Activated CD4-positive, alpha-beta T cell treated with anti-CD3 and anti-CD28 coated beads, Interleukin-2, amount 10 ng/mL, durations not matched to agents 7 days and 5 days (primary cell): ENCODE data around the gene VWA8. TPM values are rescaled to one million over a fixed set of nuclear protein-coding genes. Genes with fewer than 3 reads are reported as not detected.
A peak's percentile ranks its signal among the peaks of the same experiment; 100 is the strongest.

ENCODE experiments used
- CTCF ChIA-PET: fragments of 350-600 bp; sonication (Branson Sonifier 250); formaldehyde crosslinking; loops from one replicate; lab custom pipeline; 2021; ENCODE audit warnings: antibody characterized with exemption; lab: Charles Lee
- POLR2A ChIA-PET: fragments of 350-600 bp; sonication (Branson Sonifier 250); formaldehyde crosslinking; loops from one replicate; lab custom pipeline; 2021; ENCODE audit warnings: antibody characterized with exemption; lab: Charles Lee
- DNase-seq: peaks from one replicate; pipeline ENCODE4 v3.0.0-alpha.2; 2020
- H3K27ac Mint-ChIP-seq: one replicate; pipeline ENCODE4 v1.8.0; 2021; ENCODE audit warnings: mild to moderate bottlenecking, moderate library complexity, mixed read lengths
- H3K27me3 Mint-ChIP-seq: one replicate; pipeline ENCODE4 v1.8.0; 2021; ENCODE audit warnings: mixed read lengths
- H3K36me3 Mint-ChIP-seq: one replicate; pipeline ENCODE4 v1.8.0; 2021; ENCODE audit warnings: low read depth, mixed read lengths
- H3K4me1 Mint-ChIP-seq: one replicate; pipeline ENCODE4 v1.8.0; 2021; ENCODE audit warnings: mixed read lengths
- H3K4me3 Mint-ChIP-seq: one replicate; pipeline ENCODE4 v1.8.0; 2021; ENCODE audit warnings: mild to moderate bottlenecking, moderate library complexity, mixed read lengths
- H3K9me3 Mint-ChIP-seq: one replicate; pipeline ENCODE4 v1.8.0; 2021; ENCODE audit warnings: mixed read lengths
- total RNA-seq, 2 experiments: library from RNA; stranded (reverse); gene quantifications; one replicate each; pipeline ENCODE4 v1.2.3, GENCODE V29; 2021

Gene VWA8
- total RNA-seq, 2 experiments from 2014 or later = 17.8 to 17.9 TPM

GRCh38 chr13:41674246-41674645 is 286.7 kb downstream of the VWA8 start:
- peaks cover 2% of the 10 kb centered on the region for H3K36me3 Mint-ChIP-seq
- ChIA-PET POLR2A (no interaction called here), CTCF (interaction anchor here (1.0 to 1.1 kb wide), 2 partner anchors 168 to 406 kb away, joined by 3 read pairs; no protein-coding TSS in a partner anchor)
- no peaks in the 10 kb centered on the region for H3K4me1 Mint-ChIP-seq
- H3K27me3 Mint-ChIP-seq = no peaks in the 10 kb centered on the region
- H3K4me3 Mint-ChIP-seq = no peak overlapping the region
- no peak overlapping the region for H3K27ac Mint-ChIP-seq
- no peak for DNase-seq
- no peaks in the 10 kb centered on the region for H3K9me3 Mint-ChIP-seq

GRCh38 chr13:41673640-41674039 is 287.3 kb downstream of the VWA8 start:
- H3K4me1 Mint-ChIP-seq = no peaks in the 10 kb centered on the region

GRCh38 chr13:41670873-41671443 is 290.0 kb downstream of the VWA8 start:
- Mint-ChIP-seq H3K36me3 (no peaks in the 10 kb centered on the region), H3K27me3 (no peaks in the 10 kb centered on the region), H3K4me1 (no peaks in the 10 kb centered on the region), H3K4me3 (no peak overlapping the region), H3K27ac (no peak overlapping the region), H3K9me3 (no peaks in the 10 kb centered on the region)
- CTCF ChIA-PET = no interaction called here
- no peak for DNase-seq
- POLR2A ChIA-PET = no interaction called here

More at GRCh38 chr13:41673640-41674039, 287.3 kb downstream of the VWA8 start:
- no peak overlapping the region for H3K4me3 Mint-ChIP-seq
- H3K9me3 Mint-ChIP-seq = no peaks in the 10 kb centered on the region
- no peaks in the 10 kb centered on the region for H3K27me3 Mint-ChIP-seq
- POLR2A ChIA-PET = no interaction called here
- CTCF ChIA-PET = interaction anchor here (0.6 to 1.0 kb wide), 2 partner anchors 169 to 298 kb away, joined by 3 read pairs; no protein-coding TSS in a partner anchor
- H3K27ac Mint-ChIP-seq = no peak overlapping the region
- no peak for DNase-seq
- H3K36me3 Mint-ChIP-seq = peaks cover 2% of the 10 kb centered on the region

GRCh38 chr13:41668130-41668757 is 292.7 kb downstream of the VWA8 start:
- H3K9me3 Mint-ChIP-seq = no peaks in the 10 kb centered on the region
- no peaks in the 10 kb centered on the region for H3K4me1 Mint-ChIP-seq
- no peaks in the 10 kb centered on the region for H3K27me3 Mint-ChIP-seq
- ChIA-PET CTCF (interaction anchor here (1.0 to 2.6 kb wide), 9 partner anchors 9 to 469 kb away, joined by 3 to 10 read pairs (median 5); no protein-coding TSS in a partner anchor), POLR2A (no interaction called here)
- no peaks in the 10 kb centered on the region for H3K36me3 Mint-ChIP-seq
- H3K4me3 Mint-ChIP-seq = no peak overlapping the region
- DNase-seq = peak; percentile 66
- H3K27ac Mint-ChIP-seq = no peak overlapping the region

GRCh38 chr13:41666644-41667043 is 294.3 kb downstream of the VWA8 start:
- no peaks in the 10 kb centered on the region for H3K27me3 Mint-ChIP-seq
- ChIA-PET CTCF (no interaction called here), POLR2A (no interaction called here)
- H3K4me1 Mint-ChIP-seq = no peaks in the 10 kb centered on the region
- no peaks in the 10 kb centered on the region for H3K36me3 Mint-ChIP-seq
- no peak overlapping the region for H3K27ac Mint-ChIP-seq
- H3K9me3 Mint-ChIP-seq = no peaks in the 10 kb centered on the region
- H3K4me3 Mint-ChIP-seq = no peak overlapping the region
- no peak for DNase-seq

DNA sequence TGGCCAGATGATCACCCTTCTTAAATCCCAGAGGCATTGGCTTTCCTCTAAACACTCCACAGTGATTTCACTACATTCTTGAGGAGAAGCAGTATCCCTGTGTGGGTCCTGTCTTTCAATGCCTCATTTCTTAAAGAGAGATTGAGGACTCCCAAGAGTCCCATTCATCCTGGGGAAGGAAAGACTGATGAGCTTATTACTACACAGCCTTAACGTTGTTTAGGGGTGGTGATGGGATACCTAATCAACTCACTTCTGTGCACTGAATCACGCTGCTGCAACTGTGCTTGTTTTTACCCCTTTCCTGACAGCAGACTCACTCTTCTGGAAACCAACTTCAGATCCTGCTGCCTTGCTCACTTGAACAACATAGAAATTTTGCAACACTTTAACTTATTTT is 300.5 kb downstream of the VWA8 start:
- DNase-seq = no peak
- no peaks in the 10 kb centered on the region for H3K9me3 Mint-ChIP-seq
- ChIA-PET POLR2A (no interaction called here), CTCF (interaction anchor here (1.0 to 1.6 kb wide), 3 partner anchors 8 to 17 kb away, joined by 3 to 5 read pairs (median 4); no protein-coding TSS in a partner anchor)
- no peak overlapping the region for H3K4me3 Mint-ChIP-seq
- H3K27ac Mint-ChIP-seq = no peak overlapping the region
- no peaks in the 10 kb centered on the region for H3K4me1 Mint-ChIP-seq
- no peaks in the 10 kb centered on the region for H3K36me3 Mint-ChIP-seq
- H3K27me3 Mint-ChIP-seq = no peaks in the 10 kb centered on the region

DNA sequence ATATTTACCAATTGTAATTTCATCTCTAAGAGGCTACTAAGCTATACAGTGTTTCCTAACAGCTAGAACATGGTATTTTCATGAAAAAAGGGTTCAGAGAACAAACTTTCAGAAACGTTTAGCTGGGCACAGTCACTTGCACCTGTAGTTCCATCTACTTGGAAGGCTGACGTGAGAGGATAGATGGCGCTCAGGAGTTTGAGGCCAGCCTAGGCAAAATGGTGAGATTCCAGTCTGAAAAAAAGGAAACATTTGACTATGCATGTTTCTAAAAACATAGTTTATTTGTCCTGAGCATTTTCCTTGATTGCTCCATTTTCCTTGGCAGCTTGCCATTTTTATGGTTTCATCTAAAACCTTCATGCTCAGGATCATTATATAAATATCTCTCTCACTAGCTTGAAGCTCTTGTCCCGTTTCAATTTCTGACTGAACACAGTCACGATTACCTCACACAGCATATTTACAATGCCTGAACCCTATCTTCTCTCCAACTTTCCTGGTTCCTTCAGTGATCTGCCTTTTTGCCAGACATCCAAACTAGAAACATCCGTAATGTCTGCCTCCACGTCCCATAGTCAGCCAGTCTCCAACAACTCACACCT is 302.8 kb downstream of the VWA8 start:
- Mint-ChIP-seq H3K4me1 (peaks cover 3% of the 10 kb centered on the region), H3K4me3 (no peak overlapping the region), H3K9me3 (no peaks in the 10 kb centered on the region), H3K36me3 (no peaks in the 10 kb centered on the region), H3K27me3 (no peaks in the 10 kb centered on the region), H3K27ac (no peak overlapping the region)
- no peak for DNase-seq
- ChIA-PET CTCF (no interaction called here), POLR2A (no interaction called here)

GRCh38 chr13:41655997-41656396 is 304.9 kb downstream of the VWA8 start:
- no peak for DNase-seq
- H3K4me1 Mint-ChIP-seq = peaks cover 3% of the 10 kb centered on the region
- CTCF ChIA-PET = interaction anchor here (1.1 to 1.2 kb wide), 2 partner anchors 8 to 13 kb away, joined by 3 to 4 read pairs; no protein-coding TSS in a partner anchor
- no peak overlapping the region for H3K4me3 Mint-ChIP-seq
- no peaks in the 10 kb centered on the region for H3K9me3 Mint-ChIP-seq
- H3K36me3 Mint-ChIP-seq = no peaks in the 10 kb centered on the region
- no peaks in the 10 kb centered on the region for H3K27me3 Mint-ChIP-seq
- no peak overlapping the region for H3K27ac Mint-ChIP-seq
- POLR2A ChIA-PET = no interaction called here

DNA sequence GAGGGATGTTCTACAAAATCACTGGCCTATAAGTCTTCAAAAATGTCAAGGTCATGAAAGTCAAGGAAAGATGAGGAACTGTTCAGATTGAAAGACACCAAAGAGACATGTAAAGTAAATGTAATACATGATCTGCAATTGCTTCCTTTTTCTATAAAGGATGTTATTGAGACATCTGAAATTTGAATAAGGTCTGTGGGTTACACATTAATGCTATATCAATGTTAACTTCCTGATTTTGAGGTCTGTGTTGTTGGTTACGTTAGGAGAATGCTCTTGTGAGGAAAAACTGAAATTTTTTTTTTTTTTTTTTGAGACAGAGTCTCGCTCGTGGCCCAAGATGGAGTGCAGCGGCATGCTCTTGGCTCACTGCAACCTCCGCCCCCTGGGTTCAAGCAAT is 306.1 kb downstream of the VWA8 start:
- H3K9me3 Mint-ChIP-seq = no peaks in the 10 kb centered on the region
- peaks cover 5% of the 10 kb centered on the region for H3K4me1 Mint-ChIP-seq
- H3K27me3 Mint-ChIP-seq = no peaks in the 10 kb centered on the region
- ChIA-PET CTCF (no interaction called here), POLR2A (no interaction called here)
- no peaks in the 10 kb centered on the region for H3K36me3 Mint-ChIP-seq
- no peak overlapping the region for H3K4me3 Mint-ChIP-seq
- no peak for DNase-seq
- H3K27ac Mint-ChIP-seq = no peak overlapping the region

DNA sequence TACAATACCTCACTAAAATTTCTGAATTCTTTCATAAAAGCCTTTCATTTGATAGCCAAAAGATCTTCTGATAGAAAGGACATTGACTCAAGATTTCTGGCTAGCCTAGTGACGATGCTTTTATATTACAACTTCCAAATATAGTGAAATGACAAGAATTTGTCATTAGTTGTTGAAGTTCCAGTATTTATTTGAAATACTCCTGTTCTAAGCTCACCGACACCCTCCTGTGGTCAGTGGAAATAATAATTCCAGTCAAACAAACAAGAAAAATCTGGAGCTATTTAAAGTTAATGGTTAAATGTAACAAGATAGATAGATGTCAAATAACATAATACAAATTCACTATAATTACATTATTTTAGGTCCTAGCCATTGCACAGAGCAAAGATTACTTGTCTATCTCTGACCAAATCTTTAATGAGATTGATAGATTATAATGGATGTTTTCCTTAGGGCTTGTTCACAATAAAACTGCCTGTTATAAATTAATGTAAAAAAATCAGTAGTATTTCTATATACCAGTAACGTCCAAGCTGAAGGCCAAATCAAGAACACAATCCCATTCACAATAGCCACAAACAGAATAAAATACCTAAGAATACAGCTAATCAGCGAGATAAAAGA is 308.1 kb downstream of the VWA8 start:
- peaks cover 5% of the 10 kb centered on the region for H3K4me1 Mint-ChIP-seq
- peak; percentile 63 for DNase-seq
- POLR2A ChIA-PET = no interaction called here
- no peak overlapping the region for H3K27ac Mint-ChIP-seq
- CTCF ChIA-PET = interaction anchor here (0.6 to 1.6 kb wide), 12 partner anchors 8 to 1877 kb away, joined by 3 to 6 read pairs (median 3); no protein-coding TSS in a partner anchor
- no peaks in the 10 kb centered on the region for H3K27me3 Mint-ChIP-seq
- H3K36me3 Mint-ChIP-seq = no peaks in the 10 kb centered on the region
- no peaks in the 10 kb centered on the region for H3K9me3 Mint-ChIP-seq
- H3K4me3 Mint-ChIP-seq = no peak overlapping the region

- H3K27me3 Mint-ChIP-seq = no peaks in the 10 kb centered on the region
Measured at GRCh38 chr13:41651413-41652058, 309.4 kb downstream of the VWA8 start.

GRCh38 chr13:41650706-41651105 is 310.2 kb downstream of the VWA8 start:
- H3K9me3 Mint-ChIP-seq = no peaks in the 10 kb centered on the region
- POLR2A ChIA-PET = interaction anchor here (0.7 kb wide), 1 partner anchor 9 kb away, joined by 3 read pairs; no protein-coding TSS in a partner anchor
- H3K27me3 Mint-ChIP-seq = no peaks in the 10 kb centered on the region
- H3K36me3 Mint-ChIP-seq = no peaks in the 10 kb centered on the region
- CTCF ChIA-PET = interaction anchor here (0.7 to 1.5 kb wide), 2 partner anchors 18 to 83 kb away, joined by 3 to 7 read pairs; no protein-coding TSS in a partner anchor
- peak overlapping the region; percentile 11 for H3K27ac Mint-ChIP-seq
- peaks cover 5% of the 10 kb centered on the region for H3K4me1 Mint-ChIP-seq
- DNase-seq = no peak
- no peak overlapping the region for H3K4me3 Mint-ChIP-seq

More at GRCh38 chr13:41651413-41652058, 309.4 kb downstream of the VWA8 start:
- Mint-ChIP-seq H3K27ac (no peak overlapping the region), H3K4me1 (peaks cover 5% of the 10 kb centered on the region), H3K36me3 (no peaks in the 10 kb centered on the region), H3K9me3 (no peaks in the 10 kb centered on the region), H3K4me3 (no peak overlapping the region)
- ChIA-PET CTCF (interaction anchor here (0.6 to 1.5 kb wide), 7 partner anchors 17 to 240 kb away, joined by 3 to 7 read pairs (median 3); no protein-coding TSS in a partner anchor), POLR2A (no interaction called here)
- no peak for DNase-seq
